Fibroblast of pulmonary artery (primary cell): Measurements from ENCODE around the gene C11orf16.
A peak's percentile ranks its signal among the peaks of the same experiment; 100 is the strongest.

Experiments
- DNase-seq: peaks from one replicate; pipeline ENCODE4 v3.0.0-alpha.2; 2010; ENCODE audit warnings: low read depth
- H3K4me3 ChIP-seq: replicated peaks from 2 replicates; pipeline ENCODE4 v1.5.1; 2011; ENCODE audit warnings: low read depth, mild to moderate bottlenecking, control low read depth, low read length, moderate library complexity
- TF ChIP-seq, protein P1 (sequence below): IDR thresholded peaks from 2 replicates; pipeline ENCODE4 v1.5.1; 2011; ENCODE audit warnings: mild to moderate bottlenecking, control low read depth, low read length, inconsistent platforms; ENCODE audit errors: missing control alignments

The C11orf16 gene

DNA sequence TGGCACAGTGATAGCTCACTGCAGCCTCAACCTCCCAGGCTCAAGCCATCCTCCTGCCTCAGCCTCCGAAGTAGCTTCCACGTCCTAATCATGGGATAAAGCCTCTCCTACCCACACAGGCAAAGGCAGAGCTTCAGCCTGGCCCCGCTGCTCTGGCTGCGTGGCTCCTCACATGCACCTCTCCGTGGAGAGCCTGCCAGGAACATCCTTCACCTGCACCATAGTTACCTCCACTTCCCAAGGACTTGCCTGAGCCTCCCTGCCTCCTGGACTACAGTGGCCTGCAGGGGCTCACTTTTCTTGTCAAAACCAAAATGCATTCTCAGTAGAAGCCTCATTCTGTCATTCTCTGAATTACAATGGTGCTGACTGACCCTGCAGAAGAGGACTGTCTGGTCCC lies 6.5 kb downstream of the C11orf16 start:
- TF ChIP-seq, protein P1, sequence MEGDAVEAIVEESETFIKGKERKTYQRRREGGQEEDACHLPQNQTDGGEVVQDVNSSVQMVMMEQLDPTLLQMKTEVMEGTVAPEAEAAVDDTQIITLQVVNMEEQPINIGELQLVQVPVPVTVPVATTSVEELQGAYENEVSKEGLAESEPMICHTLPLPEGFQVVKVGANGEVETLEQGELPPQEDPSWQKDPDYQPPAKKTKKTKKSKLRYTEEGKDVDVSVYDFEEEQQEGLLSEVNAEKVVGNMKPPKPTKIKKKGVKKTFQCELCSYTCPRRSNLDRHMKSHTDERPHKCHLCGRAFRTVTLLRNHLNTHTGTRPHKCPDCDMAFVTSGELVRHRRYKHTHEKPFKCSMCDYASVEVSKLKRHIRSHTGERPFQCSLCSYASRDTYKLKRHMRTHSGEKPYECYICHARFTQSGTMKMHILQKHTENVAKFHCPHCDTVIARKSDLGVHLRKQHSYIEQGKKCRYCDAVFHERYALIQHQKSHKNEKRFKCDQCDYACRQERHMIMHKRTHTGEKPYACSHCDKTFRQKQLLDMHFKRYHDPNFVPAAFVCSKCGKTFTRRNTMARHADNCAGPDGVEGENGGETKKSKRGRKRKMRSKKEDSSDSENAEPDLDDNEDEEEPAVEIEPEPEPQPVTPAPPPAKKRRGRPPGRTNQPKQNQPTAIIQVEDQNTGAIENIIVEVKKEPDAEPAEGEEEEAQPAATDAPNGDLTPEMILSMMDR, result no peak
- no peak overlapping the region for H3K4me3 ChIP-seq

DNA sequence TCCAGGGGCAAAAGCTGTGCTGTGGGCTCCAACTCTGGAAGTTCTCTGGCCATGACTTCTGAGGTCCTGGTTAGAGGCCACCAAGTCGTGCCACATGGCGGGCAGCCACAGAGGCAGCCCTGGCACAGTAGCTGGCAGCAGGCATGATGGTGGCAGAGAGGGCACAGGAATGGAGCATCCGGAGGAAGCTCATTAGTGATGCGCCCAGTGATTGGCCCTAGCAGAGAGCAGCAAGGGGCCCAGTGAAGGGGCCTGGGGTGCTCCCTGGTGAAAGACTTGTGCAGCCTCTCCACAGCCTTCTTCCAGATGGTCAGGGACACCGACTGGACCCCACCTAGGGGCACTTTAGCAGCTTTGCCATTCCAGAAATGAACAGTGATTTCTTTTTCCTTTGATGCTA lies 7.0 kb downstream of the C11orf16 start:
- no peak for DNase-seq
- TF ChIP-seq, protein P1, result no peak
- H3K4me3 ChIP-seq, result no peak overlapping the region

More for the DNA sequence above, 6.5 kb downstream of the C11orf16 start:
- no peak for DNase-seq

DNA sequence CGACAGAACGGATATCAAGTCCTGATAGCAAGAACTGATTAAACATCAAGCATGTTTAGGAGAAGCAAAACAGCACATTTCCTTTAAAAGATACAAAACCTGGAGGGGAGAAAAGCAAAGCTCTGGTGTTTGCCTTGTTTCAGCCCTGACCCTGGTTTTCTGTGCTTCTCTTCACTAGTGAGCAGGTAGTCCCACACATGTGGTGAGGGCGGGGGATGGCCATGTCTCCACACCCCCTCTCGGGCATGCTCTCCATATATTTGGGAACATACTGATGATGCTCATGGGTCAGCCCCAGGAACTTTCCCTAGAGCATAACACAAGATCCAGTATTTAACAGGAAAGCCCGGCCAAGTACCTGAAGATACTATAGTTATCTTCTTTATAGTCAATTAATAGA lies 10.1 kb downstream of the C11orf16 start:
- H3K4me3 ChIP-seq, result no peak overlapping the region
- DNase-seq, result no peak
- TF ChIP-seq, protein P1, result no peak

DNA sequence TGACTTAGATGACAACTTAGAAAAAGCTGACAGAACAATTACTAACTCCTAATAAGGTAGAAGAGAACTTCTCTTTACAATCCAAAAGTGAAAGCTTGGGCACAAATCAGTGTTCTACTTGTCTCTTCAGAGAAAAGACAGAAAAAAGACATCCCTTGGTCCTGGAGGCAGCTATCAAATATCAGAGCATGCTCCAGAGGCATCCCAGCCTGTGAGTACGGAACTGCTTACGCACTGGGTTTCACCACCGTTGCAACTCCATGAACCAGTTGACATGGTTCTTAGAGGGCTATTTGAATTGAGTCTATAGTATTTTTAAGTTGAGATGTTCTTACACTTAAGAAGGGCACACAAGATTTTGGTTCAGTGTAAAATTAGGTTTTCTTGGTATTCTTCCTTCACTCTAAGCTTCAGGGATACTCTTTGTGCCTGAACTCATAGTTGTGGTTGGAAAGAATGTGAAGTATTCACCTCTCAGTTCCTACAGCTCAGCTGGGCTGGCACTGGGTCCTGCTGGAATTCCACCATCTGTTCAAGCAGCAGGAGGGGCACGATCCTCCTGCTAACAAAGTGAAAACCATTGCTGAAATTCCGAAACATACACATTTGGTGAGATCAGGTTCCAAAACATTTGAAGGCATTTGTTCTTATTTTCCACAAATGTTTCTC lies 15.5 kb downstream of the C11orf16 start:
- peak; percentile 91 for DNase-seq
- H3K4me3 ChIP-seq, result no peak overlapping the region
- TF ChIP-seq, protein P1, result no peak

DNA sequence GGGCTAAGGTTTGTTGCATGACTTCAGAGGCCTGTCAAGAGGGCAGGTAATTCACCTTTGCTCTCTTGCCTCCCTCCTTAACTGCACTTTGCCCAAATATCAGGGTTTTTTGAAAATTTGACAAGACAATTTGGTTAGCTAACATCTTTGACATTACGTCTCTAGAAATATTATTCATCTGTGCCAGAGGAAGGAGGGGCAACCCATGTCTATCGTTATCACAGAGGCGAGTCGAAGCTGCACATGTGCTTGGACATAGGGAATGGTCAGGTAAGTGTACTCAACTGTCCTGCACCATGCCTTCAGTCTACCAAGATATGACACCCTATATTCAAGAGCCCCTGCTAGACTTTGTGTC lies 18.1 kb downstream of the C11orf16 start:
- no peak for DNase-seq
- TF ChIP-seq, protein P1, result no peak
- H3K4me3 ChIP-seq, result peak overlapping the region; percentile 41

DNA sequence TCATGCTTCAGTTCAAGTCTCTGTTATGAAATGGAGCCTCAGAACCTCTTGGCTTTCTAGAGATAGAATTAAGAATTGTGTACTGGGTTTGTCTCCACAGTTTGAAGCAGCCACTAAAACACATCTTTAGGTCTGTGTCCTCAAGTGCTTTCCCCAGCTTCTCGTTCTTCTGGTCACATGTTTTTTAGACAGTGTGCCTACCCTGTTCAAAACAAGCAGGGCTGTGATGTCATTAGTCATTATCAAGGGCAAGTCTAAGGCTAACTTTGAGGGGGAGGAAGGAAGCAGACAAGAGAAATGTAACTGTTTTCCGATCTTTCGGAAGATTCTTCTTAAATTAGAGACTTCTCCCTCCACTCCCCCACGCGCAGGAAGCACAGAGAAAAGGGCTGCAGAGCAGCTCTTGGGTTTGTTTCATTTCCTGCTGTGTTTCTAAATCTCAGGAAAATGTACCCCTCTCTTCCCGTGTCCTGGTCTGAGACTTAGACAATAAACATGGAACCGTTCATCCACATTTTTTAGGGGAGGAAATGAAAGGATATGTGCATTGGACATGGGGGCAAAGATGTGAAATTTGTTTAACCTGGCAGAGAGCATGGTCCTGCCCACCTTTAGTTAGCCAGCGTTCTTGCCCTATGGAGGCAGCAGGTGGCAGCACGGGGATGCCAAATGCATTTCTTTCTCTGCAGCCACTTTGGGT lies 18.6 kb downstream of the C11orf16 start:
- TF ChIP-seq, protein P1, result peak; percentile 75
- peak; percentile 73 for DNase-seq
- H3K4me3 ChIP-seq, result peak overlapping the region; percentile 41
